AG04450 (cell line): Measurements from ENCODE around the gene FAP. TPM values are rescaled to one million over a fixed set of nuclear protein-coding genes. Genes with fewer than 3 reads are reported as not detected.

Experiments
- CTCF ChIA-PET: fragments of 300-600, 350-600 bp; formaldehyde crosslinking; extraction: SDS; loops from one replicate; lab custom pipeline; 2022; ENCODE audit warnings: antibody characterized with exemption, inconsistent platforms; lab: Charles Lee
- POLR2A ChIA-PET: fragments of 350-600 bp; formaldehyde crosslinking; extraction: SDS; loops from one replicate; lab custom pipeline; 2021; ENCODE audit warnings: antibody characterized with exemption, inconsistent platforms; lab: Yijun Ruan, JAX
- DNase-seq: peaks from one replicate; pipeline ENCODE4 v3.0.0-alpha.2; 2011; ENCODE audit warnings: low read depth, low spot score
- H3K27ac ChIP-seq: one replicate; pipeline ENCODE4 v1.5.1; 2012; ENCODE audit warnings: low read depth, low read length, control low read depth
- H3K27me3 ChIP-seq: one replicate; pipeline ENCODE4 v1.6.0; 2012; ENCODE audit warnings: low read length; ENCODE audit not compliant: control insufficient read depth, insufficient read depth
- H3K4me3 ChIP-seq: 2 replicates; pipeline ENCODE4 v1.5.1; 2011; ENCODE audit warnings: mild to moderate bottlenecking, low read depth, low read length, control low read depth
- H3K9me3 ChIP-seq: 2 replicates; pipeline ENCODE4 v1.5.1; 2012; ENCODE audit warnings: low read length; ENCODE audit not compliant: control insufficient read depth, insufficient read depth
- polyA plus RNA-seq: library from polyadenylated mRNA; depleted of rRNA; stranded (reverse); fragments of >200 nt; gene quantifications from 2 replicates; pipeline ENCODE4 v1.2.3, GENCODE V29; 2011
- TF ChIP-seq, protein P1 (sequence below): IDR thresholded peaks from 2 replicates; pipeline ENCODE4 v1.5.1; 2011; ENCODE audit warnings: low read depth, low read length, control low read depth, inconsistent platforms

FAP gene
- polyA plus RNA-seq, 1 experiment = 374 TPM

DNA sequence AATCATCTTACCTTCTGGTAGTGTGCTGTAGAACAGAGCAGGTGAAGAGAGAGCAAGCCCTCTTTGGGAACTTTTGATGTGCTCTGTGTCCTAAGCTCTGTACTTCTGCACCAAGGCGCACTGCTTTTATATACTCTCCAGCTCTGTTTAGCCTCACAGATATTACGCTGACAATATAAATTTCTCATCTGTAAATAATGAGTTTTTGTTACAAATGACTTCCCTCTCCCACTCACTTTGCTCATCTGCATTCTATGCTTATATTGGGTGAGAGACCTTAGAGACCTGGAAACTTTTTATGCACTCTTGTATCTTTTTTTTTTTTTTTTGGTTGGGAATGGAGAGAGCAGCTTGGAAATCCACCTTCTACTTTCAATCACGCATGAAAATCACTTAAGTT lies 91.1 kb downstream of the FAP start, which contains the start of gene GCG:
TSS of gene GCG (minus strand) at position 101 of the 400 bp plus-strand sequence. CDS start 3,069 bp downstream, outside the sequence.
- Histone ChIP-seq H3K27ac (no peak within 1 kb of the TSS), H3K4me3 (no peak within 1 kb of the TSS), H3K9me3 (no peaks in the 10 kb centered on the region), H3K27me3 (no peaks in the 10 kb centered on the region)
- no peak for DNase-seq
- POLR2A ChIA-PET = no interaction called here
- TF ChIP-seq, protein P1, sequence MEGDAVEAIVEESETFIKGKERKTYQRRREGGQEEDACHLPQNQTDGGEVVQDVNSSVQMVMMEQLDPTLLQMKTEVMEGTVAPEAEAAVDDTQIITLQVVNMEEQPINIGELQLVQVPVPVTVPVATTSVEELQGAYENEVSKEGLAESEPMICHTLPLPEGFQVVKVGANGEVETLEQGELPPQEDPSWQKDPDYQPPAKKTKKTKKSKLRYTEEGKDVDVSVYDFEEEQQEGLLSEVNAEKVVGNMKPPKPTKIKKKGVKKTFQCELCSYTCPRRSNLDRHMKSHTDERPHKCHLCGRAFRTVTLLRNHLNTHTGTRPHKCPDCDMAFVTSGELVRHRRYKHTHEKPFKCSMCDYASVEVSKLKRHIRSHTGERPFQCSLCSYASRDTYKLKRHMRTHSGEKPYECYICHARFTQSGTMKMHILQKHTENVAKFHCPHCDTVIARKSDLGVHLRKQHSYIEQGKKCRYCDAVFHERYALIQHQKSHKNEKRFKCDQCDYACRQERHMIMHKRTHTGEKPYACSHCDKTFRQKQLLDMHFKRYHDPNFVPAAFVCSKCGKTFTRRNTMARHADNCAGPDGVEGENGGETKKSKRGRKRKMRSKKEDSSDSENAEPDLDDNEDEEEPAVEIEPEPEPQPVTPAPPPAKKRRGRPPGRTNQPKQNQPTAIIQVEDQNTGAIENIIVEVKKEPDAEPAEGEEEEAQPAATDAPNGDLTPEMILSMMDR = no peak
- CTCF ChIA-PET = interaction anchor here (2.0 to 12.8 kb wide), 2 partner anchors 11 to 148 kb away, joined by 6 to 344 read pairs; no protein-coding TSS in a partner anchor

DNA sequence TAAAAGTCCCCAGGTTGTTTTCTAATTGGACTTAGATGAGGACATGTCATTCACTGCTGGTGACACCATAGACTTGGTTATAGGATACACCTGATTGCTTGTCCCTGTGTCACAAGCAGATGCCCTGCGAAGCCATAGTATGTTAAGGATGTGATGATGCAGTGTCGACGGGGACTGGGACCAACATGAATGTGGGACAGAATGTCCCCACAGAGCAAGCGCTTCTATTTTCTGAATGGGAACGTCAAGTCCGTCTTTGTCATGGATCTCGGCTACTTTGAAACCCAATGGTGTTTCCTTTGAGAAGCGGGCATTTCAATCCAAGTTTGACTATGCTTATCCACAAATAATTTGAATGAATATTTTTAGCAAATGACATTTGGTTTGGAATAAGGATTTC lies 93.3 kb downstream of the FAP start:
- DNase-seq = no peak
- ChIA-PET CTCF (interaction anchor here (1.9 to 12.8 kb wide), 2 partner anchors 150 to 563 kb away, joined by 6 to 344 read pairs; no protein-coding TSS in a partner anchor), POLR2A (no interaction called here)
- H3K27me3 ChIP-seq = no peaks in the 10 kb centered on the region
- H3K4me3 ChIP-seq = no peak overlapping the region
- TF ChIP-seq, protein P1 = no peak
- H3K27ac ChIP-seq = no peak overlapping the region
- H3K9me3 ChIP-seq = no peaks in the 10 kb centered on the region

- Histone ChIP-seq H3K27me3 (no peaks in the 10 kb centered on the region), H3K9me3 (no peaks in the 10 kb centered on the region), H3K4me3 (no peak overlapping the region), H3K27ac (no peak overlapping the region)
- CTCF ChIA-PET = interaction anchor here (0.9 to 12.8 kb wide), 4 partner anchors 10 to 563 kb away, joined by 3 to 344 read pairs (median 8); no protein-coding TSS in a partner anchor
- DNase-seq = no peak
- POLR2A ChIA-PET = no interaction called here
- TF ChIP-seq, protein P1 = no peak
These were observed 93.8 kb downstream of the FAP start for GRCh38 chr2:162149466-162149865.

GRCh38 chr2:162148956-162149355 lies 94.3 kb downstream of the FAP start:
- H3K4me3 ChIP-seq = no peak overlapping the region
- H3K9me3 ChIP-seq = no peaks in the 10 kb centered on the region
- CTCF ChIA-PET = interaction anchor here (0.9 to 12.8 kb wide), 4 partner anchors 10 to 562 kb away, joined by 3 to 344 read pairs (median 8); no protein-coding TSS in a partner anchor
- TF ChIP-seq, protein P1 = no peak
- POLR2A ChIA-PET = no interaction called here
- H3K27ac ChIP-seq = no peak overlapping the region
- DNase-seq = no peak
- no peaks in the 10 kb centered on the region for H3K27me3 ChIP-seq

DNA sequence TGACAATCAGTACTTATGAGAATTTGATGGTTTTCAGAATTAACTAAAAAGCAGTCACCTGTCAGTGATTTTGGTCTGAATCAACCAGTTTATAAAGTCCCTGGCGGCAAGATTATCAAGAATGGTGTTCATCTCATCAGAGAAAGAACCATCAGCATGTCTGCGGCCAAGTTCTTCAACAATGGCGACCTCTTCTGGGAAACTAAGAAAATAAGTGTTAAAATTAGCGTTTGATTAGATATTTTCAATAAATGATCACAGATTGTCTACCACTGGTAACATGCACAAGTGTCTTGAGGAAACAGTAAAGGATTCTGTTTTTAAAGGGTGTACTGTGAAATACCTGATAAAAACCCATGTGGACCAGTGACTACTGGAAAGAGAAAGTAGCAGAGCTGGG lies 99.3 kb downstream of the FAP start:
- no peak overlapping the region for H3K4me3 ChIP-seq
- no peak for DNase-seq
- H3K9me3 ChIP-seq = no peaks in the 10 kb centered on the region
- H3K27me3 ChIP-seq = no peaks in the 10 kb centered on the region
- H3K27ac ChIP-seq = no peak overlapping the region
- TF ChIP-seq, protein P1 = no peak
- ChIA-PET POLR2A (no interaction called here), CTCF (interaction anchor here (1.8 kb wide), 1 partner anchor 10 kb away, joined by 9 read pairs; no protein-coding TSS in a partner anchor)
